Ectodermal cell (in vitro differentiated cells): Measurements from ENCODE around the gene EBF4.

Source experiments
- H3K27ac ChIP-seq: 2 replicates; pipeline ENCODE4 v1.7.0; 2013; ENCODE audit warnings: mild to moderate bottlenecking, low read depth, low read length; ENCODE audit not compliant: insufficient read depth, poor library complexity, severe bottlenecking
- H3K27me3 ChIP-seq: 2 replicates; pipeline ENCODE4 v1.7.0; 2013; ENCODE audit warnings: mild to moderate bottlenecking, low read length; ENCODE audit not compliant: insufficient read depth, control insufficient read depth, poor library complexity, severe bottlenecking
- H3K36me3 ChIP-seq: one replicate; pipeline ENCODE4 v1.7.0; 2013; ENCODE audit warnings: low read length; ENCODE audit not compliant: control insufficient read depth, insufficient read depth
- H3K4me1 ChIP-seq: one replicate; pipeline ENCODE4 v1.7.0; 2013; ENCODE audit warnings: low read length; ENCODE audit not compliant: control insufficient read depth, insufficient read depth
- H3K4me3 ChIP-seq: 2 replicates; pipeline ENCODE4 v1.7.0; 2013; ENCODE audit warnings: low read depth, low read length, control low read depth; ENCODE audit not compliant: insufficient read depth
- H3K9me3 ChIP-seq: 2 replicates; pipeline ENCODE4 v1.7.0; 2013; ENCODE audit warnings: mild to moderate bottlenecking, low read length, moderate library complexity; ENCODE audit not compliant: control insufficient read depth
- WGBS, 2 experiments: methylation state at CpG; one replicate each; pipeline ENCODE4 v1.1.7; 2013; ENCODE audit warnings: missing lambda C conversion rate in 2 of 2; 5-methylcytosine and 5-hydroxymethylcytosine counted together

EBF4 gene

GRCh38 chr20:2794866-2795447, 102.4 kb downstream of the EBF4 start:
- Histone ChIP-seq H3K4me1 (peaks cover 10% of the 10 kb centered on the region), H3K27me3 (no peaks in the 10 kb centered on the region), H3K9me3 (no peaks in the 10 kb centered on the region), H3K36me3 (peaks cover 46% of the 10 kb centered on the region), H3K27ac (no peak overlapping the region), H3K4me3 (no peak overlapping the region)
- 95 to 96% methylated on average over 11 of the region's 11 CpGs for WGBS, 2 experiments

GRCh38 chr20:2795451-2795850, 102.9 kb downstream of the EBF4 start:
- H3K4me1 ChIP-seq = peaks cover 10% of the 10 kb centered on the region
- 96% methylated on average over 24 of the region's 24 CpGs for whole genome bisulfite sequencing, 2 experiments
- H3K27me3 ChIP-seq = no peaks in the 10 kb centered on the region
- peaks cover 46% of the 10 kb centered on the region for H3K36me3 ChIP-seq
- no peak overlapping the region for H3K27ac ChIP-seq
- no peak overlapping the region for H3K4me3 ChIP-seq
- no peaks in the 10 kb centered on the region for H3K9me3 ChIP-seq

DNA sequence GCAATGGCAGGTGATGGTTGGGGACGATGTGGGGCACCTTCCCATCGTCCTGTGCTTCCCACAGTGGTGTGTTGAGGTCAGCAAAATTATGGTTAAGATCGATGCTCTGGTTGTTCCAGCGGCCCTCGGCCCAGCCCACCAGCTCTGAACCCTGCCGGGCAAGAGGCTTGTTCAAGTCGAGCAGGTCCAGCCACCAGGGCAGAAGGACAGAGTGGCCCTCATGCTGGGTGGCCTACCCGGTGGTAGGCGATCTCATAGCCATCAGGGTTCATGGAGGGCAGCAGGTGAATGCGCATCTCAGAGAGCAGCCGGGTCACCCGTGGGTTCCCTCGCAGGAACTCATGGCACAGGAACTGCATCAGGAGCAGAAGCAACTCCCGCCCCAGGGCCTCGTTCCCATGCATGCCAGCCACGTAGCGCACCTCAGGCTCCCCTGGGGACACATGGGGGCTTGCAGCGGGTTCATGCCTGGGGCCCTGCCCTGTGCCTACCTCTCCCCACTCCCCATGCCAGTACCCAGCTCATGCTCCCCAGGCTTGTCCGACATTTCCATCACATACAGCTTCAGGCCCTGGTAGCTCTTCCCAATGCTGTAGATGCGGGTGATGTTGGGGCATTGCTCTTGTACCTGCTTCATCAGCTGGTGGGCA, 103.6 kb downstream of the EBF4 start:
- no peak overlapping the region for H3K27ac ChIP-seq
- no peak overlapping the region for H3K4me3 ChIP-seq
- WGBS, 2 experiments = 95 to 96% methylated on average over 20 of the region's 20 CpGs
- peaks cover 46% of the 10 kb centered on the region for H3K36me3 ChIP-seq
- no peaks in the 10 kb centered on the region for H3K9me3 ChIP-seq
- H3K4me1 ChIP-seq = peaks cover 10% of the 10 kb centered on the region
- peaks cover 4% of the 10 kb centered on the region for H3K27me3 ChIP-seq

GRCh38 chr20:2797136-2797983, 104.8 kb downstream of the EBF4 start:
- Histone ChIP-seq H3K27me3 (peaks cover 16% of the 10 kb centered on the region), H3K36me3 (peaks cover 46% of the 10 kb centered on the region)

DNA sequence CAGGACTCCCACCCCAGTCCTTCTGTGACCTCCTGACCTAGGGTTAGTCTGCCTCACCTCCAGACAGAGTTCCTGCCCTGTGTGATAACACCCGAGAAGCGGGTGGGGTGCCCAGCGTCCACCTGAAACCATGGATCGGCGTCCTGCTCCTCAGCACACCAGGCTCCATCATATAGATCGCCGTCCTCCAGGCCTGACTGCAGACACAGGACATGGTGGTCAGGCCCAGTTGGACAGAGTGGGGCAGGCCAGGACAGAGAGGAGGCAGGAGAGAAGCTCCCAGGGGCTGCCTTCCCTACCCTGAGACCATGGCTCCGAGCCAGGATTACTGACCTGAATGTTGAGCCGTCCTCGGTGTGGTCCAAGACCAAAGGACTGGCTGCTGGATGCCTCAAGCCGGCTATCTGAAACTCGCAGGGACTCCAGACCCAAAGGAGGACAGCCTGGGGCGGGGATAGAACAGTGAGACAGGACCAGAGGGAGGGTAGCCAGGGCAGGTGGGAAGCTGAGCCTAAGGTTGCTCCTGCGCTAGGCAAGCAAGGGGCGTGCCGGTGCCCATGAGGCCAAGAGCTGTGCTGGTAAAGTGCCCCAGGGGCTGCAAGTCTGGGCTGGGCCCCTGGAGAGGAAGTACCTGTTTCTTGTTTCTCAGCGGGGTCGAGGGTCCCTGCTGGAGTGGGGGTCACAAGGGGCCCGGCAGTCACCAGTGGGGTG, 105.7 kb downstream of the EBF4 start:
- H3K36me3 ChIP-seq = peaks cover 46% of the 10 kb centered on the region
- no peak overlapping the region for H3K27ac ChIP-seq
- no peaks in the 10 kb centered on the region for H3K9me3 ChIP-seq
- peaks cover 25% of the 10 kb centered on the region for H3K27me3 ChIP-seq
- H3K4me3 ChIP-seq = no peak overlapping the region
- 93 to 94% methylated on average over 19 of the region's 19 CpGs for WGBS, 2 experiments
- peaks cover 10% of the 10 kb centered on the region for H3K4me1 ChIP-seq

More at GRCh38 chr20:2797136-2797983, 104.8 kb downstream of the EBF4 start:
- Histone ChIP-seq H3K4me3 (no peak overlapping the region), H3K4me1 (peaks cover 10% of the 10 kb centered on the region), H3K27ac (no peak overlapping the region), H3K9me3 (no peaks in the 10 kb centered on the region)
- 89 to 91% methylated on average over 16 of the region's 16 CpGs for WGBS, 2 experiments

- Histone ChIP-seq H3K4me3 (peak overlapping the region; percentile 79), H3K36me3 (peaks cover 46% of the 10 kb centered on the region)
- 52 to 61% methylated on average over 6 of the region's 6 CpGs for WGBS, 2 experiments
Observed at GRCh38 chr20:2798814-2799213, 106.2 kb downstream of the EBF4 start.

GRCh38 chr20:2799271-2799670, 106.7 kb downstream of the EBF4 start:
- Histone ChIP-seq H3K36me3 (peaks cover 43% of the 10 kb centered on the region), H3K9me3 (no peaks in the 10 kb centered on the region), H3K4me3 (peak overlapping the region; percentile 79), H3K27me3 (peaks cover 35% of the 10 kb centered on the region), H3K4me1 (peaks cover 10% of the 10 kb centered on the region), H3K27ac (peak overlapping the region; percentile 57)
- WGBS, 2 experiments = 51 to 53% methylated on average over 9 of the region's 9 CpGs

More at GRCh38 chr20:2798814-2799213, 106.2 kb downstream of the EBF4 start:
- Histone ChIP-seq H3K9me3 (no peaks in the 10 kb centered on the region), H3K27me3 (peaks cover 31% of the 10 kb centered on the region), H3K4me1 (peaks cover 10% of the 10 kb centered on the region), H3K27ac (no peak overlapping the region)

DNA sequence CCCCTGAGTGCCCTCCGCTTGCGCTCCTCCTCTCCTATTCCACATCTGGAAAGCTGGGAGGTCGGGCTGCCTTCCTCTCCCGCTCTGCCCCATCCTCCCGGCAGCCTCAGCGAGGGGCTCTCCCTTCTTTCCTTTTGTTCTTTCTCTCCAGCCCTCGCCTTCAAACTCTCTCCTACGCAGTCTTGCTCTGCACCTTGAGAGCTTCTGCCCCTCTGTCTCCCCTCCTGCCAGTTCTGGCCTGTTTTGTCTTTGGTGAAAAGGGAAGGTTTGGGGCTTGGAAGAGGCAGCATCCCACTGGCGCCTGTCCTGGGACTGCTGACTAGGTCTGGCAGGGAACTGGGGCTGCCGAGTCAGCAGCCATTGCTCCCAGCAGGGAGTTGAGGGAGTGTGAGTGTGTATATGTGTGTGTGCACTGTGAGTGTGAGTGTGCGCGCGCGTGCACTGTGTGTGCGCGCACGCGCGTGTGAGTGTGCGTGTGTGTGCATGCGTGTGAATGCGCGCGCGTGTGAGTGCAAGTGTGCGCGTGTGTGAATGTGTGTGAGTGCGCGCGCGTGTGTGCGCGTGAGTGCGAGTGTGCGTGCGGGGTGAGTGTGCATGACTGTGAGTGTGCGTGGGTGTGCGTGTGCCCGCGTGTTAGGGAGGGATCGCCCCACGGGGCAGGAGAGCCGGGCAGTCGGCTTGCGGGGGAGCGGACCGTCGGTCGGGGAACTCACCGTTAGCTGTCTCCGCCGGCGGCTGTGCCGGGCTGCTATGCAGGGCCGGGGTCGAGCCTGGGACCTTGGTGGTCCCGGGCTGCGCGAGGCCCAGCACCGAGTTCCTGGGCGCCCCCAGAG, 107.3 kb downstream of the EBF4 start:
- Histone ChIP-seq H3K27me3 (peaks cover 42% of the 10 kb centered on the region), H3K27ac (peak overlapping the region; percentile 57)
- WGBS, 2 experiments = 1 to 2% methylated on average over 61 of the region's 61 CpGs

DNA sequence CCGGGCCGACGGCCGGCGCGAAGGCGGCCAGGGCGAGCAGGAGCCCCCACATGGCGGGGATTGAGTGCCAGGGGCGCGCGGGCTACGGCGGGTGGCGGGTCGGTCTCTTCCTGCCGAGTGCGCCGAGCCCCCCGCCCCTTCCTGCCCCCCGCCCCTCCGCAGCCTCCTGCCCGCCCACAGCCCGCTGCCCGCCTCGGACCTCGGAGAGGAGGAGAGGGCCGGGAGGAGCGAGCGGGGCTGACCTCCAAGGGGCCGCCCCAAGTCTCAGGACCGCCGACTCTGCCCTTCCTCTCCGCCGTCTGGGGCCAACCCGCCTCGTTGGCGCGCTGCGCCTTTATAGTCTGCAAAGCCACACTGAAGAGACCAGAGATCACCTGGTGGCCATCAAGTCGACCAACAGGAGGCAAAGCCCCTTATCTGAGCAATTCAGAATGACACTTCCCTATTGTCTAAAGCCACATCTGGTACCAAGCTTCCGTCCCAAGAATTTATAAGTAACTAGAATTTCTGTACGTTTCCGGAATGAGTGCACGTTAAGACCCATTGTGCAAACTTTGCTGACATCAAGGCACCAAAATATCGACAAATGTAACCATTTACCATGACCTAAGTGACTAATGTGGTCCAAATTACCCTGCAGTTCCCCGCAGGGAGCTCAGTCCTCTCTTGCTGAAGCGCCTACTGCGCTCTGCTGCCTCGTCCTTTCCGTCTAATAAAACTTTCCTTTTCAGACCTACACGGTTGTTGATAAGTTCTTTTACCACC, 108.1 kb downstream of the EBF4 start, which contains the start of gene CPXM1:
CPXM1 (minus strand) TSS at position 107 of the 765 bp plus-strand sequence; CDS start at position 52, 55 bp downstream.
- Histone ChIP-seq H3K4me3 (peak within 1 kb of the TSS; percentile 79), H3K36me3 (peaks cover 30% of the 10 kb centered on the region), H3K27me3 (peaks cover 50% of the 10 kb centered on the region), H3K27ac (peak within 1 kb of the TSS; percentile 57), H3K4me1 (peaks cover 10% of the 10 kb centered on the region), H3K9me3 (no peaks in the 10 kb centered on the region)
- 0 to 1% methylated on average over 52 of the region's 52 CpGs for WGBS, 2 experiments

More for the DNA sequence above, 107.3 kb downstream of the EBF4 start:
- Histone ChIP-seq H3K4me3 (peak overlapping the region; percentile 79), H3K9me3 (no peaks in the 10 kb centered on the region), H3K36me3 (peaks cover 38% of the 10 kb centered on the region), H3K4me1 (peaks cover 10% of the 10 kb centered on the region)
